ENCODE results near the gene OR51B5.

- no peak for TF ChIP-seq CTCF (conservative IDR thresholded peaks at IDR 0.05; ENCODE audit: low read depth, low read length)
- no peak for TF ChIP-seq EZH2 (IDR thresholded peaks at IDR 0.05; ENCODE audit: borderline replicate concordance, low read depth, low read length, poor library complexity, severe bottlenecking)
Measured at GRCh38 chr11:5363679-5364078, 20.4 kb upstream of the OR51B5 start.
